IMR-90 (cell line): Measurements from ENCODE around the gene ZNF521. TPM values are rescaled to one million over a fixed set of nuclear protein-coding genes. Genes with fewer than 3 reads are reported as not detected.

Experiments
- ATAC-seq: fragments of 200-7000 bp; cut with Tn5 transposase; 2 replicates; pipeline ENCODE4 v1.9.1; 2020; ENCODE audit warnings: low read depth, mild to moderate bottlenecking, moderate library complexity
- BruUV-seq: library from RNA; stranded (reverse); fragments of 400-500 nt; replicated peaks from 2 replicates; lab custom pipeline; 2021; lab: Mats Ljungman, UMichigan
- CTCF ChIA-PET: fragments of 300-600 bp; formaldehyde crosslinking; extraction: SDS; loops from one replicate; lab custom pipeline; 2021; ENCODE audit warnings: antibody characterized with exemption; lab: Yijun Ruan, JAX
- POLR2A ChIA-PET: fragments of 300-600 bp; sonication (Branson Sonifier 250); formaldehyde crosslinking; loops from one replicate; lab custom pipeline; 2022; ENCODE audit warnings: antibody characterized with exemption; ENCODE audit not compliant: unreplicated experiment; lab: Charles Lee
- DNase-seq: peaks from one replicate; pipeline ENCODE4 v3.0.0; 2013
- H2AFZ ChIP-seq: replicated peaks from 2 replicates; pipeline ENCODE3; 2013; ENCODE audit warnings: low read length, mild to moderate bottlenecking; ENCODE audit not compliant: poor library complexity
- H2AK5ac ChIP-seq: 2 replicates; pipeline ENCODE4 v1.6.1; 2013; ENCODE audit warnings: low read depth, low read length, inconsistent platforms
- H2AK9ac ChIP-seq: replicated peaks from 2 replicates; pipeline ENCODE3; 2013; ENCODE audit warnings: mild to moderate bottlenecking, low read depth, low read length, moderate library complexity; ENCODE audit not compliant: poor library complexity
- H2BK120ac ChIP-seq: 2 replicates; pipeline ENCODE4 v1.6.1; 2013; ENCODE audit warnings: low read depth, low read length, inconsistent platforms
- H2BK15ac ChIP-seq: 3 replicates; pipeline ENCODE4 v1.6.1; 2013; ENCODE audit warnings: low read depth, low read length, inconsistent platforms
- H2BK20ac ChIP-seq: 2 replicates; pipeline ENCODE4 v1.6.1; 2013; ENCODE audit warnings: low read depth, mild to moderate bottlenecking, inconsistent platforms, low read length, moderate library complexity
- H2BK5ac ChIP-seq: 2 replicates; pipeline ENCODE4 v1.6.1; 2013; ENCODE audit warnings: mild to moderate bottlenecking, low read depth, low read length, inconsistent platforms; ENCODE audit not compliant: poor library complexity, severe bottlenecking
- H3K14ac ChIP-seq: replicated peaks from 2 replicates; pipeline ENCODE4 v1.6.1; 2013; ENCODE audit warnings: low read depth, low read length, inconsistent platforms
- H3K18ac ChIP-seq: 2 replicates; pipeline ENCODE4 v1.6.1; 2013; ENCODE audit warnings: low read depth, low read length, control low read depth
- H3K23ac ChIP-seq: 2 replicates; pipeline ENCODE4 v1.6.1; 2013; ENCODE audit warnings: low read depth, low read length, inconsistent platforms
- H3K27ac ChIP-seq: 2 replicates; pipeline ENCODE4 v1.5.1; 2013; ENCODE audit warnings: mild to moderate bottlenecking, control low read depth, low read length; ENCODE audit not compliant: insufficient read depth
- H3K27me3 ChIP-seq: 2 replicates; pipeline ENCODE4 v1.6.1; 2013; ENCODE audit warnings: low read length; ENCODE audit not compliant: control insufficient read depth, insufficient read depth
- H3K36me3 ChIP-seq: 2 replicates; pipeline ENCODE4 v1.6.1; 2013; ENCODE audit warnings: low read length, mixed read lengths; ENCODE audit not compliant: control insufficient read depth, insufficient read depth
- H3K4ac ChIP-seq: 2 replicates; pipeline ENCODE4 v1.6.1; 2013; ENCODE audit warnings: low read depth, low read length, inconsistent platforms
- H3K4me1 ChIP-seq: 2 replicates; pipeline ENCODE4 v1.6.1; 2013; ENCODE audit warnings: low read length, mixed read lengths; ENCODE audit not compliant: control insufficient read depth, insufficient read depth
- H3K4me2 ChIP-seq: 2 replicates; pipeline ENCODE4 v1.6.1; 2013; ENCODE audit warnings: low read depth, mild to moderate bottlenecking, control low read depth, low read length, moderate library complexity
- H3K4me3 ChIP-seq: 2 replicates; pipeline ENCODE4 v1.5.1; 2013; ENCODE audit warnings: low read depth, mild to moderate bottlenecking, control low read depth, low read length, moderate library complexity; ENCODE audit not compliant: insufficient read depth
- H3K56ac ChIP-seq: 2 replicates; pipeline ENCODE4 v1.6.1; 2013; ENCODE audit warnings: low read length, inconsistent platforms; ENCODE audit not compliant: insufficient read depth; ENCODE audit errors: extremely low read depth
- H3K79me1 ChIP-seq, 2 experiments: 2 replicates each; pipeline ENCODE4 v1.6.1; 2013; ENCODE audit warnings: low read length in 2 of 2, inconsistent platforms in 1 of 2, low read depth in 1 of 2
- H3K9ac ChIP-seq: 2 replicates; pipeline ENCODE4 v1.6.1; 2013; ENCODE audit warnings: low read depth, low read length, control low read depth
- H3K9me1 ChIP-seq: 2 replicates; pipeline ENCODE4 v1.6.1; 2013; ENCODE audit warnings: low read length, inconsistent platforms; ENCODE audit not compliant: insufficient read depth
- H3K9me3 ChIP-seq: 2 replicates; pipeline ENCODE4 v1.6.1; 2013; ENCODE audit warnings: low read length; ENCODE audit not compliant: control insufficient read depth, insufficient read depth
- H4K20me1 ChIP-seq: 2 replicates; pipeline ENCODE4 v1.6.1; 2013; ENCODE audit warnings: low read length, inconsistent platforms; ENCODE audit not compliant: insufficient read depth
- H4K5ac ChIP-seq: 2 replicates; pipeline ENCODE4 v1.6.1; 2013; ENCODE audit warnings: mild to moderate bottlenecking, low read depth, low read length, control low read depth
- H4K8ac ChIP-seq, 2 experiments: 2 replicates each; pipeline ENCODE4 v1.6.1; 2013; ENCODE audit warnings: low read depth in 2 of 2, low read length in 2 of 2, control low read depth in 1 of 2, inconsistent platforms in 1 of 2
- H4K91ac ChIP-seq: 2 replicates; pipeline ENCODE4 v1.6.1; 2013; ENCODE audit warnings: low read depth, low read length, inconsistent platforms; ENCODE audit not compliant: insufficient read depth
- CEBPB ChIP-seq: IDR thresholded peaks from 2 replicates; pipeline ENCODE4 v1.6.1; 2012; ENCODE audit warnings: low read depth, low read length, improper control_type of control experiment
- CHD1 ChIP-seq: IDR thresholded peaks from 2 replicates; pipeline ENCODE4 v1.6.1; 2012; ENCODE audit warnings: low read depth, low read length, improper control_type of control experiment
- FOS ChIP-seq: fragments of 150-350 bp; IDR thresholded peaks from 2 replicates; pipeline ENCODE4 v1.6.1; 2016; ENCODE audit warnings: low read depth, low read length
- NFE2L2 ChIP-seq: fragments of 150-350 bp; IDR thresholded peaks from 2 replicates; pipeline ENCODE4 v1.6.1; 2016; ENCODE audit warnings: low read depth, mild to moderate bottlenecking, low read length
- POLR2A ChIP-seq: IDR thresholded peaks from 2 replicates; pipeline ENCODE4 v1.6.1; 2012; ENCODE audit warnings: mild to moderate bottlenecking, low read depth, low read length
- RCOR1 ChIP-seq: IDR thresholded peaks from 2 replicates; pipeline ENCODE4 v1.6.1; 2012; ENCODE audit warnings: mild to moderate bottlenecking, low read length, improper control_type of control experiment; ENCODE audit not compliant: insufficient replicate concordance
- SMC3 ChIP-seq: fragments of 150-350 bp; IDR thresholded peaks from 2 replicates; pipeline ENCODE4 v1.6.1; 2016; ENCODE audit warnings: low read depth, mild to moderate bottlenecking, antibody characterized with exemption, low read length, moderate library complexity
- WGBS, 2 experiments: methylation state at CpG; one replicate each; pipeline versions ENCODE4 v1.1.5 to v1.1.7; 2013; ENCODE audit warnings: missing lambda C conversion rate in 2 of 2; ENCODE audit not compliant: insufficient read length in 1 of 2; ENCODE audit errors: extremely low coverage in 2 of 2; 5-methylcytosine and 5-hydroxymethylcytosine counted together
- dilution Hi-C: fragments of 300-500 bp; cut with HindIII; formaldehyde crosslinking; loops from one replicate; pipeline ENCODE4 v1.14.3; 2018; ENCODE audit warnings: low sequenced_read_pairs; ENCODE audit not compliant: unreplicated experiment
- in situ Hi-C: fragments of 300-500 bp; cut with MboI; formaldehyde crosslinking; loops from 3 replicates; pipeline ENCODE4 v1.14.3; 2019; ENCODE audit warnings: low sequenced_read_pairs, inconsistent platforms, mixed read lengths
- intact Hi-C: fragments of 100-400 bp; cut with micrococcal nuclease; formaldehyde crosslinking; loops from 2 replicates; pipeline ENCODE4 v1.10.0; 2022
- polyA plus RNA-seq, 3 experiments: library from polyadenylated mRNA; depleted of rRNA; stranded (reverse); fragments of >200 nt; gene quantifications; 2 replicates each; pipeline ENCODE4 v1.2.3, GENCODE V29; 2012; ENCODE audit warnings: low replicate concordance in 1 of 3
- total RNA-seq: library from RNA; depleted of rRNA; stranded (reverse); fragments of >200 nt; gene quantifications from 2 replicates; pipeline ENCODE4 v1.2.3, GENCODE V29; 2012
- TF ChIP-seq, protein P1 (sequence below): fragments of 150-350 bp; IDR thresholded peaks from 2 replicates; pipeline ENCODE4 v1.6.1; 2016; ENCODE audit warnings: low read depth, mild to moderate bottlenecking, low read length, moderate library complexity, borderline replicate concordance
- TF ChIP-seq, protein P2 (sequence below): fragments of 150-350 bp; IDR thresholded peaks from 2 replicates; pipeline ENCODE4 v1.6.1; 2017; ENCODE audit warnings: mild to moderate bottlenecking, antibody characterized with exemption, low read length, low read depth

ZNF521 gene
- total and polyA plus RNA-seq, 2 of the 4 experiments (the other 2 are of a cell fraction): 21.5 to 59.3 TPM

DNA sequence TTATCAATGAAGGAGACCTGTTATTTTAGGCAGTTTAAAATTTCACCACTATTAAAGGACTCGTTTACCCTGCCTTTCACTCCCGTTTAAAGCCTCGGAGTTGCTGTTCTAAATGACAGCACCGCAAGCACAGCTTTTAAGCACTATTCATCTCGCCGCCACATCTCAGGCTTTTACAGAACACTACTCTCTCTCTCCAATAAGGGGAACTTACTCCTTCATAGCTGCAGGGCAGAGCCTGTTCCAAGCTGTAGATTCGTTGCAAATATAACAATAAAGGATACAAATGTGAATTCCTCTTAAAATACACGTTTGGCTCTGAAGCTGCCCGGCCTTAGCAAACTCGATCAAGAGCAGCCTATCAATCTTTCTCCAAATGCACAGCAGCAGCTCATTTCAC lies 271.8 kb downstream of the ZNF521 start:
- DNase-seq (no peak), ATAC-seq (no peak)
- in situ Hi-C loops (no loop called here), dilution Hi-C loops (no loop called here), intact Hi-C loops (no loop called here)
- no peak overlapping the region for H3K23ac ChIP-seq
- no peak overlapping the region for H4K8ac ChIP-seq
- no peaks in the 10 kb centered on the region for H4K20me1 ChIP-seq
- H3K56ac ChIP-seq: no peak overlapping the region
- no peak overlapping the region for H3K27ac ChIP-seq
- TF ChIP-seq, protein P1, sequence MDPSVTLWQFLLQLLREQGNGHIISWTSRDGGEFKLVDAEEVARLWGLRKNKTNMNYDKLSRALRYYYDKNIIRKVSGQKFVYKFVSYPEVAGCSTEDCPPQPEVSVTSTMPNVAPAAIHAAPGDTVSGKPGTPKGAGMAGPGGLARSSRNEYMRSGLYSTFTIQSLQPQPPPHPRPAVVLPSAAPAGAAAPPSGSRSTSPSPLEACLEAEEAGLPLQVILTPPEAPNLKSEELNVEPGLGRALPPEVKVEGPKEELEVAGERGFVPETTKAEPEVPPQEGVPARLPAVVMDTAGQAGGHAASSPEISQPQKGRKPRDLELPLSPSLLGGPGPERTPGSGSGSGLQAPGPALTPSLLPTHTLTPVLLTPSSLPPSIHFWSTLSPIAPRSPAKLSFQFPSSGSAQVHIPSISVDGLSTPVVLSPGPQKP: no peak
- TF ChIP-seq CEBPB (no peak), RCOR1 (no peak), CHD1 (no peak), FOS (no peak), POLR2A (no peak), NFE2L2 (no peak), SMC3 (no peak)
- TF ChIP-seq, protein P2, sequence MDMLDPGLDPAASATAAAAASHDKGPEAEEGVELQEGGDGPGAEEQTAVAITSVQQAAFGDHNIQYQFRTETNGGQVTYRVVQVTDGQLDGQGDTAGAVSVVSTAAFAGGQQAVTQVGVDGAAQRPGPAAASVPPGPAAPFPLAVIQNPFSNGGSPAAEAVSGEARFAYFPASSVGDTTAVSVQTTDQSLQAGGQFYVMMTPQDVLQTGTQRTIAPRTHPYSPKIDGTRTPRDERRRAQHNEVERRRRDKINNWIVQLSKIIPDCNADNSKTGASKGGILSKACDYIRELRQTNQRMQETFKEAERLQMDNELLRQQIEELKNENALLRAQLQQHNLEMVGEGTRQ: no peak
- no peak overlapping the region for H2BK15ac ChIP-seq
- WGBS, 2 experiments: no CpG with 5 or more reads among the region's 10 CpGs
- H2BK5ac ChIP-seq: no peak overlapping the region
- no peak overlapping the region for H3K4ac ChIP-seq
- peaks cover 16% of the 10 kb centered on the region for H3K36me3 ChIP-seq
- no peaks in the 10 kb centered on the region for H3K79me1 ChIP-seq
- no peak overlapping the region for H3K4me3 ChIP-seq
- no peak overlapping the region for H2AK9ac ChIP-seq
- 0 out of 2 replicates have a peak, but pooled peaks cover 7% of the 10 kb centered on the region for H3K9me1 ChIP-seq
- no TSS peak for BruUV-seq
- no peak overlapping the region for H3K14ac ChIP-seq
- H3K27me3 ChIP-seq: no peaks in the 10 kb centered on the region
- no peak overlapping the region for H2BK20ac ChIP-seq
- H3K9ac ChIP-seq: no peak overlapping the region
- no peak overlapping the region for H3K4me2 ChIP-seq
- H4K5ac ChIP-seq: no peak overlapping the region
- peaks cover 10% of the 10 kb centered on the region; the same call in 1 of the 2 replicates for H3K4me1 ChIP-seq
- H3K18ac ChIP-seq: no peak overlapping the region
- ChIA-PET POLR2A (no interaction called here), CTCF (no interaction called here)
- no peak overlapping the region for H2BK120ac ChIP-seq
- no peak overlapping the region for H2AFZ ChIP-seq
- H4K91ac ChIP-seq: no peak overlapping the region
- no peak overlapping the region for H2AK5ac ChIP-seq
- H3K9me3 ChIP-seq: no peaks in the 10 kb centered on the region
